ENCODE data around the gene ADGRE2.
"Not testable (repeated sequence)": the region's sequence is repeated elsewhere in the genome, so short reads cannot be mapped to it uniquely, and the experiment has no call there.

The ADGRE2 gene

GRCh38 chr19:14778110-14778845, at the start of gene ADGRE2:
ADGRE2 (minus strand) TSS chr19:14778560; CDS start chr19:14776756, 1,804 bp downstream.
- not testable (repeated sequence) for DNase-seq

- no peak for DNase-seq
Observed at GRCh38 chr19:14826006-14826405, 47.6 kb upstream of the ADGRE2 start.

- DNase-seq, result no peak
Observed at GRCh38 chr19:14821937-14822336, 43.6 kb upstream of the ADGRE2 start.

GRCh38 chr19:14818588-14818987, 40.2 kb upstream of the ADGRE2 start:
- no peak for DNase-seq

- no peak for DNase-seq
Observed at GRCh38 chr19:14817052-14817451, 38.7 kb upstream of the ADGRE2 start.

GRCh38 chr19:14814982-14815652, 36.8 kb upstream of the ADGRE2 start:
- no peak for DNase-seq

GRCh38 chr19:14809272-14810057, 31.1 kb upstream of the ADGRE2 start:
- DNase-seq, result no peak

GRCh38 chr19:14804765-14805164, 26.4 kb upstream of the ADGRE2 start:
- no peak for DNase-seq

- no peak for DNase-seq
Observed at GRCh38 chr19:14798760-14799159, 20.4 kb upstream of the ADGRE2 start.

- no peak for DNase-seq
Observed at GRCh38 chr19:14796021-14796420, 17.7 kb upstream of the ADGRE2 start.

- DNase-seq, result no peak
Observed at GRCh38 chr19:14795078-14795721, 16.8 kb upstream of the ADGRE2 start.

- DNase-seq, result not testable (repeated sequence)
Observed at GRCh38 chr19:14792250-14792649, 13.9 kb upstream of the ADGRE2 start.

- peak in 1 of 2 experiments; percentile 18 for DNase-seq
Observed at GRCh38 chr19:14786421-14786851, 8.1 kb upstream of the ADGRE2 start.

- DNase-seq, result not testable (repeated sequence)
Observed at GRCh38 chr19:14785102-14785793, 6.9 kb upstream of the ADGRE2 start.

- not testable (repeated sequence) for DNase-seq
Observed at GRCh38 chr19:14784730-14785101, 6.4 kb upstream of the ADGRE2 start.

GRCh38 chr19:14783410-14783998, 5.1 kb upstream of the ADGRE2 start:
- DNase-seq, result not testable (repeated sequence)

GRCh38 chr19:14782626-14783409, 4.5 kb upstream of the ADGRE2 start:
- DNase-seq, result no peak

GRCh38 chr19:14781713-14782536, 3.6 kb upstream of the ADGRE2 start:
- DNase-seq, result not testable (repeated sequence)

GRCh38 chr19:14780622-14781225, 2.4 kb upstream of the ADGRE2 start:
- not testable (repeated sequence) for DNase-seq

- DNase-seq, result no peak
Observed at GRCh38 chr19:14779151-14779550, 791 bp upstream of the ADGRE2 start.

Measured in NCI-H526 (cell line).